ENCODE results near the gene RAPSN. TPM values are rescaled to one million over a fixed set of nuclear protein-coding genes. Genes with fewer than 3 reads are reported as not detected.

The RAPSN gene
- 1 to 10 TPM; 1.3 to 1.5 TPM for total RNA-seq
- not detected for polyA plus RNA-seq
- total RNA-seq: 0 to 3.3 (median 1.3) reads per million in 6 experiments

DNA sequence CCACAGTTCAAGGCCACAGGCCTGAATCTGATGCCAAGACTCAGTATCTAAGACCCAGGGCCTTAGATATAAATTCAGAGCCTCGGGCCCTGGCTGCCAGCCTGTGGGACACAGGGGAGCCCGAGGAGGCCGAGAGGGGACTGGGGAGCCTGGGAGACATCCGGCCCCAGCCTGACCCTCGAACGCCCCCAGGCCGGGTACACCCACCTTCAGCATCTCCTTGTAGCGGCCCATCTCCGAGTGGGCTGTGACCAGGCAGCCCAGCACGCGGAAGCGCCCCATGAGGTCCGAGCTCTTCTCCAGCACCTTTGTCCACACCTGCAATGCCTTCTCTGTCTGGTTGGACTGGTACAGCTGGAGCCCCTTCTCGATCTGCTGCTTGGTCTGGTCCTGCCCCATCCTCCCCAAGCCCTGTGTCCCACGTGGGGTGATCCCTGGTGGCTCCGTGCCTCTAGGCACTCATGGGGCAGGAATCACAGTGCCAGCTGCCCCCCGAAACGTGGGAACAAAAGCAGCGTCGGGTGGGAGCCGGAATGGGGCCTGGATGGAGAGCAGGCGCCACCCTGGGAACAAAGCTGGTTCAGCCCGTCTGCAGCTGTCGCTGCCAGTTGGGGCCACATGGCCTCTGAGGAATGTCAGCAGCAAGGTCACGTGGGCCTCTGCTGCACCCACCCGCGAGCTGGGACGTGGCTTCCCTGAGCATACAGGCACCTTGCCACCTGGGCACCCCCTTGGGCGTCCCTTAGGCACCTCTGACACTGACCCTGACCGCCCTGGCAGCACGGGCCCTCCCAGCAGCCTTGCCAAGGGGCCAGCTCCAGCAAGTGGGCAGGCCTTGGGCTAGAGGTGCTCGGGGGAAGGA is at the start of gene RAPSN:
Gene RAPSN (minus strand): TSS at position 571 of the 862 bp plus-strand sequence. CDS start 172 bp downstream, at position 399.
- DNase-seq: no peak
- H3K27me3 Mint-ChIP-seq: no peaks in the 10 kb centered on the region
- peaks cover 0 to 3% (median 0%) of the 10 kb centered on the region in 4 donors for H3K4me1 Mint-ChIP-seq
- POLR2A ChIA-PET: no interaction called here
- H3K4me3 Mint-ChIP-seq: no peak within 1 kb of the TSS
- peaks cover 0 to 1% (median 0%) of the 10 kb centered on the region in 3 donors for H3K36me3 Mint-ChIP-seq
- H3K27ac Mint-ChIP-seq: peak within 1 kb of the TSS in 2 of 10 donors; percentile 44 to 57
- ATAC-seq: no peak
- H3K9me3 Mint-ChIP-seq: no peaks in the 10 kb centered on the region

DNA sequence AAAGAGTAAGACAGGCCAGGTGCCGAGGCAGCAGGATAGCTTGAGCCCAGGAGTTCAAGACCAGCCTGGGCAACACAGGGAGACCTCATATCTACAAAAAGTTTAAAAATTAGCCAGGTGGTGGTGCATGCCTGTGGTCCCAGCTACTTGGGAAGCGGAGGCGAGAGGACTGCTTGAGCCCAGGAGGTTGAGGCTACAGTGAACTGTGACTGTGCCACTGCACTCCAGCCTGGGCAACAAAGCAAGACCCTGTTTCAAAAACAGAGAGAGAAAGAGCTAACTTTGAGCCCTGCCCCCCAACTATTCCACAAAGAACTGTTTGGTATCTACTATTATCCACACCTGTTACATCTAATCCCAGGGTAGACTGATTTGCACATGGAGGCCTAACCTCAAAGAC is 49.2 kb upstream of the RAPSN start:
- DNase-seq: no peak
- Mint-ChIP-seq H3K27me3 (no peaks in the 10 kb centered on the region), H3K4me1 (peaks cover 19 to 54% (median 49%) of the 10 kb centered on the region in 4 donors), H3K27ac (peak overlapping the region in 6 of 10 donors; percentile 2 to 92 (median 37)), H3K36me3 (peaks cover 0 to 38% (median 1%) of the 10 kb centered on the region in 3 donors), H3K9me3 (no peaks in the 10 kb centered on the region), H3K4me3 (no peak overlapping the region)
- no peak for ATAC-seq
- POLR2A ChIA-PET: interaction anchor here (0.8 kb wide), 1 partner anchor 156 kb away, joined by 4 read pairs; no protein-coding TSS in a partner anchor

DNA sequence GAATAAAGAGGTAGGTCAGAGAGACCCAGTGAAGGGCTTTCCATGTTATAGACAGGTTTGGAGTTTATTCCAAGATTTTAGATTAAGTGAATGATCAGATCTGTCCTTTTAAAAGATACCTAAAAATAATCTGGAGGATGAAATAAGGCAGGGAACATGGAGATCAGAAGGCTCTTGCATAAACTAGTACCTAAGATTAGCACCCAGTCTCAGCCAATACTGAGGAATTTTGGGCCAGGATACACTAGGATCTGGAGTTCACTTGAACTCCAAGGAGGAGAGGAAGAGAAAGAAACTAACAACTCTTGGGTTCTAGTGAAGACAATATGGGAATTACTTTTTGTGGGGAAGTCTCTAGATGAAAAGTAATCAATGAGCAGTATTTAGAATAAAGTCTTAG is 47.9 kb upstream of the RAPSN start:
- H3K4me3 Mint-ChIP-seq: no peak overlapping the region

DNA sequence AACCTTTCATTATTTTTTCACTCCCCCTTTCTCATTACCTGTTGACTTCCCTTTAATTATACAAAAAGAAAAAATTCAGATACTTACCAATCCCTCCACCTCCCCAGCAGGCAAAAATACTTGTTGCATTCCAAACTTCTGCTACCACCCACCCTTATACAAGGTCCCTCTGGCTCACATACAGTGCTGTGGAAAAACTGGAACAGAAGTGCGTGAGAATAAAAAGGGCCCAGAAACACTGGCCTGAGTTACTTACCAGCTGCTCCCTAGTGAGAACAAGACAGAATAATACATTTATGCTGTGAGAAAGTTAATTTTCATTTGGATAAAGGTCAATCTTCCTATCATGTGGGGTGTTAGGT is 46.9 kb upstream of the RAPSN start:
- H3K9me3 Mint-ChIP-seq: no peaks in the 10 kb centered on the region
- H3K4me1 Mint-ChIP-seq: peaks cover 17 to 50% (median 38%) of the 10 kb centered on the region in 4 donors
- H3K36me3 Mint-ChIP-seq: peaks cover 0 to 23% (median 1%) of the 10 kb centered on the region in 3 donors

More for the DNA sequence above, 47.9 kb upstream of the RAPSN start:
- no peak overlapping the region for H3K27ac Mint-ChIP-seq
- H3K27me3 Mint-ChIP-seq: no peaks in the 10 kb centered on the region
- POLR2A ChIA-PET: no interaction called here
- ATAC-seq: no peak
- DNase-seq: no peak
- H3K4me1 Mint-ChIP-seq: peaks cover 17 to 51% (median 41%) of the 10 kb centered on the region in 4 donors
- peaks cover 0 to 28% (median 1%) of the 10 kb centered on the region in 3 donors for H3K36me3 Mint-ChIP-seq
- no peaks in the 10 kb centered on the region for H3K9me3 Mint-ChIP-seq

DNA sequence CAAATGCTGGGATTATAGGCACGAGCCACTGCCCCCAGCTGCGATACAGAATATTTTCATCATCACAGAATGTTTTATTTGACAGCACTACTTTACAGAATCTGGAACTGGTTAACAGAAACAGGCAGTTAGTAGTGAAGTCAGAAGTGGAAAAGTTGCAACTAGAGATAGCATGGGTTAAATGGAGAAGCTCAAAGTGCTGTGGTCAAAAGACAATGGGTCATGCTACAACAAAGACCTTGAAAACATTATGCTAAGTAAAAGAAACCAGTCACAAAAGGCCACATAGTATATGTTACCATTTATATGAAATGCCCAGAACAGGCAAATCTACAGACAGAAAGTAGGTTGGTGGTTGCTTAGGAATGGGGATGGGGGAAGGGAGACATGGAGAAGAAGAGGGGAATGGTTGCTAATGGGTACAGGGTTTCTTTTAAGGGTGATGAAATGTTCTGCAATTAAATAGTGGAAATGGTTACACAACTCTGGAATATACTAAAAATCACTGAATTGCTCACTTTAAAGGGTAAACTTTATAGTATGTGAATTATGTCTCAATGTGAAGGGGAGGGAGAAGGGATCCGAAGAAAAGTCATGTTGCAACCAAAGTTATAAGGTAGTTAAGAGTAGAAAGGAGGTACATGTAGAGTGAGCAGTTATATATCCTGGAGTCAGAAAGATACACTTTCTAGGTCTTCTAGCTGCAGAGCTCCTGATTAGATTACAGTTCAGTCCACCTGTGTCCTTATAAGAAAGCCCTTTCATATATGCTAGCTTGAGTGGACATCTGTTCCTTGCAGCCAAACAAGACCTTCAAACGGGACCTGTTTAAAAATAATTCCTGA is 46.3 kb upstream of the RAPSN start:
- POLR2A ChIA-PET: no interaction called here
- H3K4me1 Mint-ChIP-seq: peaks cover 15 to 44% (median 32%) of the 10 kb centered on the region in 4 donors
- H3K27me3 Mint-ChIP-seq: no peaks in the 10 kb centered on the region
- H3K9me3 Mint-ChIP-seq: no peaks in the 10 kb centered on the region
- no peak overlapping the region for H3K27ac Mint-ChIP-seq
- peaks cover 0 to 17% (median 1%) of the 10 kb centered on the region in 3 donors for H3K36me3 Mint-ChIP-seq
- ATAC-seq (no peak), DNase-seq (no peak)
- no peak overlapping the region for H3K4me3 Mint-ChIP-seq

More for the DNA sequence above, 46.9 kb upstream of the RAPSN start:
- ATAC-seq (no peak), DNase-seq (no peak)
- POLR2A ChIA-PET: no interaction called here
- H3K4me3 Mint-ChIP-seq: no peak overlapping the region
- H3K27ac Mint-ChIP-seq: no peak overlapping the region
- H3K27me3 Mint-ChIP-seq: no peaks in the 10 kb centered on the region

DNA sequence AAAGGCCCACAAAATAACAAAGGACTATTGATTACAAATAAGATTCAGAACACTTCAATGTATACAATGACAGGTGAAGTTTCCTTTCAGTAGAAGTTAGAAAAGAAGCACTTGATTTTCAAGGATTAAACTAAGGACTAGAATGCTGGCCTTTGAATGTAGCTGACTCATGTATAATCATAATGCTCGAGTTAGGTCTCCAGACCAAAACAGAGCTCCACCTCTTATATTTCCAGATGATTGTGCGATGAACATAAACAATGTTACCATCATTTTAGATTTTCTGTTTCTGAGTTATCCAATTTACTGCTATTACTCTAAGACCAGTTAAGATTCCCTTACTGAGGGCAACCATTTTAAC is 40.4 kb upstream of the RAPSN start:
- no peak overlapping the region for H3K4me3 Mint-ChIP-seq
- DNase-seq: no peak
- H3K27me3 Mint-ChIP-seq: no peaks in the 10 kb centered on the region
- no peak for ATAC-seq
- H3K36me3 Mint-ChIP-seq: peaks cover 0 to 46% (median 5%) of the 10 kb centered on the region in 3 donors
- peak overlapping the region in 5 of 10 donors; percentile 15 to 45 (median 37) for H3K27ac Mint-ChIP-seq
- POLR2A ChIA-PET: no interaction called here
- peaks cover 7 to 22% (median 14%) of the 10 kb centered on the region in 4 donors for H3K4me1 Mint-ChIP-seq
- H3K9me3 Mint-ChIP-seq: no peaks in the 10 kb centered on the region

DNA sequence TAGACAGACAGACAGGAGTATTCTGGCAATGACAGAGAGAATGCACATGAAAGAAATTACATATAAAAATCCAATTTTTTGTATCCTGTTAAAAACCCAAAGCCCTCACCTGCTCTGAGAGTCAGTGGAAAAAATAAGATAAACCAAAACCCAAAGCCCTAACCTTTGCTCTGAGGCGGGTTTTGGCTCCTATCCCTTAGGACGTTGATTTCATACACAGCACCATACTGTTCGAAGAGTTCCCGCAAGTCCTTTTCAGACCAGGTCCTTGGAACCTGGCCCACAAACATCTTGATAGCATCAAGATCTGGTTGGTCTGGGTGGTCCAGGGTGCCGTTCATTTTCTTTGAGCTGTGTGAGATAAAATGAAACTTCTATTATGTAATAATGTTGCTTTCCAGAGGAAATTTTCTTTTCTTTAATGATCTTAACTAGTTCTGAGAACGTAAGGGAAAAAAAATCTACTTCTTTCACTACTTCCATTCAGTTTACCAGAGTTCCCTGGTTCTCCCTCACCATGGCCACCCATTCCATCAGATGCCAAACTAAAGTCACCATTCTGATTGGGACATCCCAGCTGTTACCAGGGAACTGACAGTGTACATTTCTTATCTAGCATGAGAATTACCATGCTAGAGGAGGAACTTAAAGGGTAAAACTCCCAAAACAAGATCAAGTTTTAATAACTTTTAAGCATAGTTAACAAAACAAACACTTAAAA is 39.9 kb upstream of the RAPSN start:
- H3K27me3 Mint-ChIP-seq: no peaks in the 10 kb centered on the region
- H3K27ac Mint-ChIP-seq: peak overlapping the region in 5 of 10 donors; percentile 3 to 45 (median 37)
- no peak for ATAC-seq
- POLR2A ChIA-PET: no interaction called here
- H3K4me1 Mint-ChIP-seq: peaks cover 5 to 16% (median 11%) of the 10 kb centered on the region in 4 donors
- no peak for DNase-seq
- H3K9me3 Mint-ChIP-seq: no peaks in the 10 kb centered on the region
- H3K4me3 Mint-ChIP-seq: no peak overlapping the region
- peaks cover 0 to 51% (median 5%) of the 10 kb centered on the region in 3 donors for H3K36me3 Mint-ChIP-seq

DNA sequence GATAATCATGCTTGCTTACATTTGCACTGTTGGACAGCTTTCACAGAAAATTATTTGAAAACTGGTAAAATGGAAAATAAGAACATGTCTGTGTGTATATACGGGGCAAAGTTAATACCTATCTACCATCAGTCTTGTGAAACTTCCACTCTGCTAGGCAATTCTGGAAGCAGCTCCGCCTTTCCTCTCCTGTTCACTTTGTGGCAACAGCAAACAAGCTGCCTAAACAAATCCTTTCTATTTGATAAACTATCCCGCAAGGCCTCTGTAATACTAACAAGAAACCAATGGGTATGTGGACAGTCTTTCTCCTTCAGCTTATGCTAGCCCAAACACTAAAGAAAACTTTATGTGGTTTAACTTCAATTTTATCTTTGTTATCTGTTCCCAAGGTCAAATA is 39.2 kb upstream of the RAPSN start:
- no peak for ATAC-seq

DNA sequence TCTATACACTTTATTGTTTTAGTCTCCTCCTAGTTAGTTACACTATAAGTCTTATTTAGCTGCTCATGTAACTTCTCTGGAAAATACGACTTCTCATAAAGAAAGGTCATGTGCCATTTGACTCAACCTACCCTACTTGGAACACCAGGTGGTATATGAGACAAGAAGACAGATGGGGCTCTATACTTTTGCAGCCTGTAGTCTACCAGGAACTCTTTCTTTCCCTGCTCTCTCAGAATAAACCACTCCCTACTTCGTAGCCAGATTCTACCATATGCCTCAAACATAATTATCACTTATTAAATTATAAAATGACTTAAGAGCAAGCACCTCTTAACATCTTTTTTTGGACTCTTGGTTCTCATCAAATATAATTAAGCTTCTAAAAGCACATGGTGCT is 38.5 kb upstream of the RAPSN start:
- DNase-seq (no peak), ATAC-seq (no peak)
- peaks cover 0 to 65% (median 10%) of the 10 kb centered on the region in 3 donors for H3K36me3 Mint-ChIP-seq
- H3K27me3 Mint-ChIP-seq: no peaks in the 10 kb centered on the region
- POLR2A ChIA-PET: no interaction called here
- no peaks in the 10 kb centered on the region for H3K9me3 Mint-ChIP-seq
- peaks cover 0 to 7% (median 3%) of the 10 kb centered on the region in 4 donors for H3K4me1 Mint-ChIP-seq
- H3K27ac Mint-ChIP-seq: peak overlapping the region in 4 of 10 donors; percentile 6 to 63 (median 44)
- H3K4me3 Mint-ChIP-seq: no peak overlapping the region

More for the DNA sequence above, 39.2 kb upstream of the RAPSN start:
- Mint-ChIP-seq H3K27me3 (no peaks in the 10 kb centered on the region), H3K4me1 (peaks cover 4 to 12% (median 7%) of the 10 kb centered on the region in 4 donors), H3K9me3 (no peaks in the 10 kb centered on the region), H3K36me3 (peaks cover 0 to 59% (median 3%) of the 10 kb centered on the region in 3 donors), H3K27ac (peak overlapping the region in 6 of 10 donors; percentile 6 to 71 (median 54)), H3K4me3 (no peak overlapping the region)
- POLR2A ChIA-PET: no interaction called here
- no peak for DNase-seq

DNA sequence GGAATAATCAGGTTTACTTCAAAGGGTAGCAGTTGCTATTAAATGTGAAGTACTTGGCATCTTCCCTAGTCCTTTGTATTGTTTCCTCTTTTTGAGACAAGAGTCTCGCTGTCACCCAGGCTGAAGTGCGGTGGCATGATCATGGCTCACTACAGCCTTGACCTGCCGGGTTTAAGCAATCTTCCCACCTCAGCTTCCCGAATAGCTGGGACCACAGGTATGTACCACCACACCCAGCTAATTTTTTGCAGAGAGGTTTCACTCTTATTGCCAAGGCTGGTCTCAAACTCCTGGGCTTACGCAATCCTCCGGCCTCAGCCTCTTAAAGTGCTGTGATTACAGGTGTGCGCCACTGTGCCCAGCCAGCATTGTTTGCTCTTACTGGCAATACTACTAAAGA is 36.2 kb upstream of the RAPSN start:
- Mint-ChIP-seq H3K4me3 (no peak overlapping the region), H3K27ac (peak overlapping the region in 1 of 10 donors; percentile 49), H3K4me1 (peaks cover 0 to 2% (median under 1%) of the 10 kb centered on the region in 4 donors), H3K27me3 (no peaks in the 10 kb centered on the region), H3K9me3 (no peaks in the 10 kb centered on the region), H3K36me3 (peaks cover 0 to 86% (median 13%) of the 10 kb centered on the region in 3 donors)
- POLR2A ChIA-PET: interaction anchor here (0.7 kb wide), 1 partner anchor 79 kb away, joined by 3 read pairs; no protein-coding TSS in a partner anchor
- DNase-seq: no peak
- no peak for ATAC-seq

DNA sequence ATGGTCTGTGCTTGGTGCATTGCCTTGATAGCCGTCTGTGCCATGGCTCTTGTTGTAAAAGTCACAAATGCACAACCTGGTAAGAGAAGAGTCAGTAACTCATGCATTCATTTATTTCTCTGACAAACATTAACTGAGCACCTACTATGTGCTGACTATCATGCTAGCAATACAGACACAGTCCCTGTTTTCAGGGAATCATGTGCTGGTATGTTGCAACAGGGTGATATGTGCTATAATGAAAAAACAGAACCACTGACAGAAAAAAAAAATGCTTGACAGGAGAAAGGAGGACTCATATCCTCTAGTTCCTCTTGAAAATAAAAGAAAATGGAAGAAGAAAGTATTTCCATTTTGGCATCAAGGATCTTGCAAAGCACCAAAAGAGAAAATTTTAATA is 34.5 kb upstream of the RAPSN start:
- DNase-seq (no peak), ATAC-seq (no peak)
- Mint-ChIP-seq H3K36me3 (peaks cover 0 to 94% (median 16%) of the 10 kb centered on the region in 3 donors), H3K4me3 (no peak overlapping the region), H3K27ac (peak overlapping the region in 6 of 10 donors; percentile 15 to 66 (median 40)), H3K4me1 (peaks cover 0 to 2% (median 0%) of the 10 kb centered on the region in 4 donors), H3K9me3 (no peaks in the 10 kb centered on the region), H3K27me3 (no peaks in the 10 kb centered on the region)
- POLR2A ChIA-PET: interaction anchor here (0.6 kb wide), 1 partner anchor 250 kb away, joined by 3 read pairs; no protein-coding TSS in a partner anchor

DNA sequence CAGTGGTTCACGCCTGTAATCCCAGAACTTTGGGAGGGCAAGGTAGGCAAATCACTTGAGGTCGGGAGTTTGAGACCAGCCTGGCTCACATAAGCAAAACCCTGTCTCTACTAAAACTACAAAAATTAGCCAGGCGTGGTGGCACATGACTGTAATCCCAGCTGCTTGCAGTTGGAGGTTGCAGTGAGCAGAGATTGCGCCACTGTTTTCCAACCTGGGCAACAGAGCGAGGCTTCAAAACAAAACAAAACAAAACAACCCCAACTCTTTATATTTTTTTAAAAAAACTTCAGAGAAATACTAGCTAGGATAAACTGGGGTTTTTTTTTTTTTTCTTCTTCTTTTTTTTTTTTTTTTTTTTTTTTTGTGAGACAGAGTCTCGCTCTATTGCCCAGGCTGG is 31.8 kb upstream of the RAPSN start:
- Mint-ChIP-seq H3K27ac (no peak overlapping the region), H3K4me3 (no peak overlapping the region), H3K4me1 (peaks cover 0 to 2% (median 1%) of the 10 kb centered on the region in 4 donors), H3K27me3 (no peaks in the 10 kb centered on the region), H3K9me3 (no peaks in the 10 kb centered on the region), H3K36me3 (peaks cover 0 to 95% (median 13%) of the 10 kb centered on the region in 3 donors)
- ATAC-seq (no peak), DNase-seq (no peak)
- POLR2A ChIA-PET: interaction anchor here (0.5 kb wide), 1 partner anchor 378 kb away, joined by 7 read pairs; no protein-coding TSS in a partner anchor
